HCT116 (cell line): ENCODE data around the gene CUEDC1. TPM values are rescaled to one million over a fixed set of nuclear protein-coding genes. Genes with fewer than 3 reads are reported as not detected.

ENCODE experiments used
- ATAC-seq: fragments of 200-7000 bp; cut with Tn5 transposase; 2 replicates; pipeline ENCODE4 v1.9.1; 2020; ENCODE audit warnings: mild to moderate bottlenecking, moderate library complexity
- BruUV-seq: library from RNA; stranded (reverse); fragments of 400-500 nt; replicated peaks from 2 replicates; lab custom pipeline; 2021; lab: Mats Ljungman, UMichigan
- CTCF ChIA-PET: fragments of 300-600 bp; sonication (Branson Sonifier 250); formaldehyde crosslinking; loops from one replicate; lab custom pipeline; 2021; ENCODE audit warnings: antibody characterized with exemption; lab: Charles Lee
- POLR2A ChIA-PET: fragments of 300-600, 350-600 bp; sonication (Branson Sonifier 250); formaldehyde crosslinking; loops from one replicate; lab custom pipeline; 2021; ENCODE audit warnings: antibody characterized with exemption; lab: Charles Lee
- RAD21 ChIA-PET, 2 experiments: fragments of 300-600 bp; sonication (Branson Sonifier 250); formaldehyde crosslinking; loops; one replicate each; lab custom pipeline; 2023; ENCODE audit warnings: low total read pairs in 2 of 2; ENCODE audit not compliant: uncharacterized antibody in 2 of 2, unreplicated experiment in 2 of 2, low non-redundant PET in 1 of 2; lab: Charles Lee
- DNase-seq: peaks from one replicate; pipeline ENCODE4 v3.0.0-alpha.2; 2010; ENCODE audit warnings: low read depth, low spot score
- H2AFZ ChIP-seq: fragments of 200-600 bp; shearing (Covaris generic), sonication (generic); 2 replicates; pipeline ENCODE4 v1.6.1; 2017; ENCODE audit warnings: low read depth, mixed run types, mixed read lengths, antibody characterized with exemption, low read length; ENCODE audit not compliant: poor library complexity, severe bottlenecking
- H3K27ac ChIP-seq: 2 replicates; pipeline ENCODE4 v1.5.1; 2012; ENCODE audit warnings: low read depth, low read length
- H3K27me3 ChIP-seq: fragments of 200-600 bp; sonication (generic); 2 replicates; pipeline ENCODE4 v1.6.1; 2016; ENCODE audit warnings: mixed run types, low read length, mixed read lengths; ENCODE audit not compliant: insufficient read depth
- H3K36me3 ChIP-seq, 2 experiments: fragments of 200-500 bp in 1 of 2; fragments of 200-600 bp in 1 of 2; sonication (Bioruptor generic) in 1 of 2; sonication (generic) in 1 of 2; 2 replicates each; pipeline versions ENCODE4 v1.5.1 to v1.6.1; 2014 to 2016; ENCODE audit warnings: low read length in 2 of 2, inconsistent platforms in 1 of 2, mixed read lengths in 1 of 2, mixed run types in 1 of 2; ENCODE audit not compliant: insufficient read depth in 2 of 2, control insufficient read depth in 1 of 2
- H3K4me1 ChIP-seq, 2 experiments: fragments of 200-600 bp in 1 of 2; sonication (generic) in 1 of 2; 2 replicates each; pipeline versions ENCODE4 v1.5.1 to v1.6.1; 2012 to 2017; ENCODE audit warnings: low read length in 2 of 2, inconsistent platforms in 1 of 2, mild to moderate bottlenecking in 1 of 2, mixed read lengths in 1 of 2, mixed run types in 1 of 2, moderate library complexity in 1 of 2; ENCODE audit not compliant: insufficient read depth in 2 of 2, control insufficient read depth in 1 of 2
- H3K4me2 ChIP-seq: fragments of 200-600 bp; sonication (generic); 2 replicates; pipeline ENCODE4 v1.6.1; 2017; ENCODE audit warnings: mixed run types, low read length, mixed read lengths
- H3K4me3 ChIP-seq, 2 experiments: fragments of 200-600 bp in 1 of 2; sonication (generic) in 1 of 2; replicated peaks in 1 of 2; 2 replicates each; pipeline ENCODE4 v1.5.1; 2011 to 2016; ENCODE audit warnings: low read length in 2 of 2, control low read depth in 1 of 2, low read depth in 1 of 2, mild to moderate bottlenecking in 1 of 2, mixed read lengths in 1 of 2, mixed run types in 1 of 2
- H3K79me2 ChIP-seq: fragments of 200-600 bp; sonication (generic); 2 replicates; pipeline ENCODE4 v1.6.1; 2017; ENCODE audit warnings: mild to moderate bottlenecking, mixed run types, low read length, moderate library complexity, mixed read lengths; ENCODE audit not compliant: insufficient read depth
- H3K9ac ChIP-seq: fragments of 200-600 bp; sonication (generic); 2 replicates; pipeline ENCODE4 v1.6.1; 2016; ENCODE audit warnings: low read length, mixed read lengths
- H3K9me2 ChIP-seq: fragments of 200-600 bp; sonication (generic), shearing (Covaris generic); 2 replicates; pipeline ENCODE4 v1.6.1; 2017; ENCODE audit warnings: mixed run types, mild to moderate bottlenecking, moderate library complexity; ENCODE audit not compliant: insufficient read depth
- H3K9me3 ChIP-seq, 2 experiments: fragments of 200-500 bp in 1 of 2; fragments of 200-600 bp in 1 of 2; sonication (Bioruptor generic) in 1 of 2; sonication (generic) in 1 of 2; 2 replicates each; pipeline ENCODE4 v1.6.1; 2014 to 2017; ENCODE audit warnings: low read length in 2 of 2, mixed read lengths in 2 of 2, inconsistent platforms in 1 of 2, low read depth in 1 of 2, mild to moderate bottlenecking in 1 of 2, mixed run types in 1 of 2, moderate library complexity in 1 of 2; ENCODE audit not compliant: control insufficient read depth in 1 of 2, insufficient read depth in 1 of 2
- H4K20me1 ChIP-seq: fragments of 200-600 bp; sonication (generic), shearing (Covaris generic); 2 replicates; pipeline ENCODE4 v1.6.1; 2017; ENCODE audit warnings: mixed run types, mild to moderate bottlenecking, moderate library complexity; ENCODE audit not compliant: insufficient read depth
- CEBPB ChIP-seq: IDR thresholded peaks from 2 replicates; pipeline ENCODE4 v1.6.1; 2012; ENCODE audit warnings: low read depth
- EGR1 ChIP-seq: IDR thresholded peaks from 2 replicates; pipeline ENCODE4 v1.6.1; 2012; ENCODE audit warnings: low read depth
- EZH2 ChIP-seq: fragments of 200-600 bp; sonication (generic); IDR thresholded peaks from 2 replicates; pipeline ENCODE4 v1.6.1; 2017; ENCODE audit warnings: antibody characterized with exemption, mixed run types
- EZH2phosphoT487 ChIP-seq: fragments of 200-600 bp; IDR thresholded peaks from 2 replicates; pipeline ENCODE4 v1.6.1; 2018; ENCODE audit warnings: antibody characterized with exemption, borderline replicate concordance
- JUND ChIP-seq: IDR thresholded peaks from 2 replicates; pipeline ENCODE4 v1.6.1; 2012
- MAX ChIP-seq: IDR thresholded peaks from 2 replicates; pipeline ENCODE4 v1.6.1; 2012
- POLR2AphosphoS5 ChIP-seq: IDR thresholded peaks from 2 replicates; pipeline ENCODE4 v1.6.1; 2011; ENCODE audit warnings: mild to moderate bottlenecking, low read depth, low read length, moderate library complexity
- RAD21 ChIP-seq: IDR thresholded peaks from 2 replicates; pipeline ENCODE4 v1.6.1; 2012; ENCODE audit warnings: low read depth, mild to moderate bottlenecking
- SIN3A ChIP-seq: IDR thresholded peaks from 2 replicates; pipeline ENCODE4 v1.6.1; 2012; ENCODE audit warnings: low read depth
- SP1 ChIP-seq: IDR thresholded peaks from 2 replicates; pipeline ENCODE4 v1.6.1; 2012; ENCODE audit warnings: low read depth
- TCF7L2 ChIP-seq: IDR thresholded peaks from 2 replicates; pipeline ENCODE4 v1.7.0; 2011; ENCODE audit warnings: borderline replicate concordance, inconsistent platforms; ENCODE audit not compliant: insufficient read depth, insufficient read length; ENCODE audit errors: extremely low read depth
- YY1 ChIP-seq: IDR thresholded peaks from 2 replicates; pipeline ENCODE4 v1.6.1; 2011; ENCODE audit warnings: low read length, low read depth, moderate library complexity, mild to moderate bottlenecking; ENCODE audit not compliant: insufficient replicate concordance; ENCODE audit errors: extremely low read depth
- ZFX ChIP-seq: fragments of 450-650 bp; IDR thresholded peaks from 2 replicates; pipeline ENCODE4 v1.6.1; 2017
- intact Hi-C: fragments of 100-400 bp; cut with micrococcal nuclease; formaldehyde crosslinking; loops from 2 replicates; pipeline ENCODE4 v1.10.0; 2022
- total RNA-seq: library from RNA; stranded (reverse); gene quantifications from one replicate; pipeline ENCODE4 v1.2.1, GENCODE V29; 2021; ENCODE audit not compliant: unreplicated experiment
- TF ChIP-seq, protein P1 (sequence below): IDR thresholded peaks from 2 replicates; pipeline ENCODE4 v1.6.1; 2012; ENCODE audit warnings: low read depth
- TF ChIP-seq, protein P2 (sequence below), 3 experiments: fragments of 200-600 bp in 1 of 3; sonication (generic) in 1 of 3; IDR thresholded peaks in 2 of 3; conservative IDR thresholded peaks in 1 of 3; 2 replicates each; pipeline ENCODE4 v1.5.1; 2012 to 2017; ENCODE audit warnings: low read depth in 2 of 3, low read length in 2 of 3, antibody characterized with exemption in 1 of 3, borderline replicate concordance in 1 of 3, control low read depth in 1 of 3, mild to moderate bottlenecking in 1 of 3, mixed read lengths in 1 of 3, mixed run types in 1 of 3, moderate library complexity in 1 of 3; ENCODE audit not compliant: insufficient read depth in 1 of 3
- TF ChIP-seq, protein P3 (sequence below): IDR thresholded peaks from 2 replicates; pipeline ENCODE4 v1.6.1; 2011; ENCODE audit warnings: mild to moderate bottlenecking, low read length, moderate library complexity; ENCODE audit not compliant: insufficient replicate concordance; ENCODE audit errors: extremely low read depth

Gene CUEDC1
- total RNA-seq, 1 experiment from 2014 or later: 60.2 TPM

DNA sequence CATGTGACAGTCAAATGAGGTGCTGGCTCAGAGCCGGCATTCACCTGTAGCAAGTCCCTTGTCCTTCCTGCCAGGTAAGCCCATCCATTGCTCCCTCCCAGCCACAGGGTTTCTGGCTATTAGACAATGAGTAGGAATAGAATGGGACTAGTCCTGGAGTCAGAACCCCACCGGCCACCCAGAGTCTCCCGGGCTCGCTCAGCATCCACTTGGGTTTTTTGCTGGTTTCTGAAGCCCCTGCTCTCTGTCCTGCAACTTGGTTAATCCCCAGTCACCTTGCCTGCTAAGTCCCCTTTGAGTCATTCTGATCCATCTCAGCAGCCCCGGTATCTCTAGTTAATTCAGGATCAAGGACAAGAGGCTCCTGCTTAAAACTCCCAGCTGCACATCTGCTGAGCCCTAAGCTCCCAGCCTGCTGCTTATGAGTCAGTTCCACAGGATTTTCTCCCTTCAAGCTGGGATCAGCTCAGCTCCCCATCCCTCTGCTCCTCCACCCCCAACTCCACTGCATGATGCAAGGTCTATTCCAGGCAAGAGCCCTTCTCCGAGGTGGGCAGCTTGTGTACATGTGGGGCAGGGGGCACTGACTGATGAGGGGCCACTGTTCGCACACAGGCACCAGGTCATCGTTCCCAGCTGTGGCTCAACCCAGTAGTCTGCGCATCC, 85.5 kb downstream of the CUEDC1 start:
- H4K20me1 ChIP-seq: no peaks in the 10 kb centered on the region
- BruUV-seq: TSS peak; percentile 10
- no peak for DNase-seq
- H3K36me3 ChIP-seq: peaks cover 2 to 37% of the 10 kb centered on the region in 2 experiments; a peak in 2 of 4 replicates
- H3K9me2 ChIP-seq: no peaks in the 10 kb centered on the region
- no peak overlapping the region for H3K4me3 ChIP-seq
- no peak overlapping the region for H2AFZ ChIP-seq
- H3K9me3 ChIP-seq: no peaks in the 10 kb centered on the region
- 0 out of 2 replicates have a peak overlapping the region, but pooled peaks have one; percentile 77 for H3K27ac ChIP-seq
- no peak for ATAC-seq
- H3K27me3 ChIP-seq: no peaks in the 10 kb centered on the region
- ChIA-PET POLR2A (interaction anchor here (1.0 to 3.0 kb wide), 4 partner anchors 9 to 83 kb away, joined by 9 to 25 read pairs (median 10); no protein-coding TSS in a partner anchor), RAD21 (interaction anchor here (0.5 to 1.9 kb wide), 4 partner anchors 9 to 116 kb away, joined by 3 to 7 read pairs (median 4); no protein-coding TSS in a partner anchor)
- peaks cover 54 to 90% of the 10 kb centered on the region in 2 experiments for H3K4me1 ChIP-seq
- TF ChIP-seq SP1 (no peak), TCF7L2 (no peak), CEBPB (no peak), EGR1 (no peak), MAX (no peak), JUND (no peak), EZH2phosphoT487 (no peak), EZH2 (no peak), POLR2AphosphoS5 (no peak), RAD21 (no peak), SIN3A (no peak), YY1 (no peak), ZFX (no peak)
- TF ChIP-seq, protein P1, sequence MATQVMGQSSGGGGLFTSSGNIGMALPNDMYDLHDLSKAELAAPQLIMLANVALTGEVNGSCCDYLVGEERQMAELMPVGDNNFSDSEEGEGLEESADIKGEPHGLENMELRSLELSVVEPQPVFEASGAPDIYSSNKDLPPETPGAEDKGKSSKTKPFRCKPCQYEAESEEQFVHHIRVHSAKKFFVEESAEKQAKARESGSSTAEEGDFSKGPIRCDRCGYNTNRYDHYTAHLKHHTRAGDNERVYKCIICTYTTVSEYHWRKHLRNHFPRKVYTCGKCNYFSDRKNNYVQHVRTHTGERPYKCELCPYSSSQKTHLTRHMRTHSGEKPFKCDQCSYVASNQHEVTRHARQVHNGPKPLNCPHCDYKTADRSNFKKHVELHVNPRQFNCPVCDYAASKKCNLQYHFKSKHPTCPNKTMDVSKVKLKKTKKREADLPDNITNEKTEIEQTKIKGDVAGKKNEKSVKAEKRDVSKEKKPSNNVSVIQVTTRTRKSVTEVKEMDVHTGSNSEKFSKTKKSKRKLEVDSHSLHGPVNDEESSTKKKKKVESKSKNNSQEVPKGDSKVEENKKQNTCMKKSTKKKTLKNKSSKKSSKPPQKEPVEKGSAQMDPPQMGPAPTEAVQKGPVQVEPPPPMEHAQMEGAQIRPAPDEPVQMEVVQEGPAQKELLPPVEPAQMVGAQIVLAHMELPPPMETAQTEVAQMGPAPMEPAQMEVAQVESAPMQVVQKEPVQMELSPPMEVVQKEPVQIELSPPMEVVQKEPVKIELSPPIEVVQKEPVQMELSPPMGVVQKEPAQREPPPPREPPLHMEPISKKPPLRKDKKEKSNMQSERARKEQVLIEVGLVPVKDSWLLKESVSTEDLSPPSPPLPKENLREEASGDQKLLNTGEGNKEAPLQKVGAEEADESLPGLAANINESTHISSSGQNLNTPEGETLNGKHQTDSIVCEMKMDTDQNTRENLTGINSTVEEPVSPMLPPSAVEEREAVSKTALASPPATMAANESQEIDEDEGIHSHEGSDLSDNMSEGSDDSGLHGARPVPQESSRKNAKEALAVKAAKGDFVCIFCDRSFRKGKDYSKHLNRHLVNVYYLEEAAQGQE: no peak
- TF ChIP-seq, protein P2, sequence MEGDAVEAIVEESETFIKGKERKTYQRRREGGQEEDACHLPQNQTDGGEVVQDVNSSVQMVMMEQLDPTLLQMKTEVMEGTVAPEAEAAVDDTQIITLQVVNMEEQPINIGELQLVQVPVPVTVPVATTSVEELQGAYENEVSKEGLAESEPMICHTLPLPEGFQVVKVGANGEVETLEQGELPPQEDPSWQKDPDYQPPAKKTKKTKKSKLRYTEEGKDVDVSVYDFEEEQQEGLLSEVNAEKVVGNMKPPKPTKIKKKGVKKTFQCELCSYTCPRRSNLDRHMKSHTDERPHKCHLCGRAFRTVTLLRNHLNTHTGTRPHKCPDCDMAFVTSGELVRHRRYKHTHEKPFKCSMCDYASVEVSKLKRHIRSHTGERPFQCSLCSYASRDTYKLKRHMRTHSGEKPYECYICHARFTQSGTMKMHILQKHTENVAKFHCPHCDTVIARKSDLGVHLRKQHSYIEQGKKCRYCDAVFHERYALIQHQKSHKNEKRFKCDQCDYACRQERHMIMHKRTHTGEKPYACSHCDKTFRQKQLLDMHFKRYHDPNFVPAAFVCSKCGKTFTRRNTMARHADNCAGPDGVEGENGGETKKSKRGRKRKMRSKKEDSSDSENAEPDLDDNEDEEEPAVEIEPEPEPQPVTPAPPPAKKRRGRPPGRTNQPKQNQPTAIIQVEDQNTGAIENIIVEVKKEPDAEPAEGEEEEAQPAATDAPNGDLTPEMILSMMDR (IDR thresholded peaks at IDR 0.05 in 2 of 3, conservative IDR thresholded peaks at IDR 0.05 in 1 of 3; ENCODE audit: borderline replicate concordance in 1 of 3, insufficient read depth in 1 of 3, low read depth in 2 of 3, low read length in 2 of 3): no peak
- TF ChIP-seq, protein P3, sequence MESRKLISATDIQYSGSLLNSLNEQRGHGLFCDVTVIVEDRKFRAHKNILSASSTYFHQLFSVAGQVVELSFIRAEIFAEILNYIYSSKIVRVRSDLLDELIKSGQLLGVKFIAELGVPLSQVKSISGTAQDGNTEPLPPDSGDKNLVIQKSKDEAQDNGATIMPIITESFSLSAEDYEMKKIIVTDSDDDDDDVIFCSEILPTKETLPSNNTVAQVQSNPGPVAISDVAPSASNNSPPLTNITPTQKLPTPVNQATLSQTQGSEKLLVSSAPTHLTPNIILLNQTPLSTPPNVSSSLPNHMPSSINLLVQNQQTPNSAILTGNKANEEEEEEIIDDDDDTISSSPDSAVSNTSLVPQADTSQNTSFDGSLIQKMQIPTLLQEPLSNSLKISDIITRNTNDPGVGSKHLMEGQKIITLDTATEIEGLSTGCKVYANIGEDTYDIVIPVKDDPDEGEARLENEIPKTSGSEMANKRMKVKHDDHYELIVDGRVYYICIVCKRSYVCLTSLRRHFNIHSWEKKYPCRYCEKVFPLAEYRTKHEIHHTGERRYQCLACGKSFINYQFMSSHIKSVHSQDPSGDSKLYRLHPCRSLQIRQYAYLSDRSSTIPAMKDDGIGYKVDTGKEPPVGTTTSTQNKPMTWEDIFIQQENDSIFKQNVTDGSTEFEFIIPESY: no peak
- TF ChIP-seq, all 23 proteins: peak for 0
- peak overlapping the region; percentile 40 for H3K4me2 ChIP-seq
- H3K9ac ChIP-seq: peak overlapping the region; percentile 24
- no peaks in the 10 kb centered on the region; the same call in 1 of the 2 replicates for H3K79me2 ChIP-seq
- intact Hi-C loops: loop anchor here (2.0 kb wide), 1 partner anchor 79 kb away; no protein-coding TSS in a partner anchor
- CTCF ChIA-PET: interaction anchor here (0.8 to 5.0 kb wide), 6 partner anchors 11 to 130 kb away, joined by 3 to 36 read pairs (median 7); no protein-coding TSS in a partner anchor
